Endodermal cell (in vitro differentiated cells): ENCODE measurements around the gene SHISA9. TPM values are rescaled to one million over a fixed set of nuclear protein-coding genes. Genes with fewer than 3 reads are reported as not detected.

Experiments
- DNase-seq: peaks from one replicate; pipeline ENCODE4 v3.0.0-alpha.2; 2017
- H3K27ac ChIP-seq: 2 replicates; pipeline ENCODE4 v1.5.1; 2013; ENCODE audit warnings: mild to moderate bottlenecking, low read depth, low read length, moderate library complexity
- H3K27me3 ChIP-seq: 2 replicates; pipeline ENCODE4 v1.6.1; 2013; ENCODE audit warnings: mild to moderate bottlenecking, low read length, moderate library complexity; ENCODE audit not compliant: insufficient read depth, control insufficient read depth, poor library complexity, severe bottlenecking
- H3K36me3 ChIP-seq: 2 replicates; pipeline ENCODE4 v1.7.0; 2013; ENCODE audit warnings: mild to moderate bottlenecking, low read length, moderate library complexity; ENCODE audit not compliant: control insufficient read depth, insufficient read depth
- H3K4me1 ChIP-seq: one replicate; pipeline ENCODE4 v1.7.0; 2013; ENCODE audit warnings: low read length; ENCODE audit not compliant: control insufficient read depth, insufficient read depth
- H3K4me3 ChIP-seq: 2 replicates; pipeline ENCODE4 v1.5.1; 2013; ENCODE audit warnings: mild to moderate bottlenecking, low read length, moderate library complexity
- H3K9ac ChIP-seq: 2 replicates; pipeline ENCODE4 v1.6.1; 2013; ENCODE audit warnings: mild to moderate bottlenecking, low read length, moderate library complexity; ENCODE audit not compliant: poor library complexity, severe bottlenecking; ENCODE audit errors: extremely low read depth
- H3K9me3 ChIP-seq: 2 replicates; pipeline ENCODE4 v1.6.1; 2013; ENCODE audit warnings: mild to moderate bottlenecking, low read length, moderate library complexity; ENCODE audit not compliant: control insufficient read depth
- H3K27ac Mint-ChIP-seq: 2 replicates; pipeline ENCODE4 v1.8.0; 2020; ENCODE audit warnings: mixed read lengths
- H3K27me3 Mint-ChIP-seq: 2 replicates; pipeline ENCODE4 v1.8.0; 2021; ENCODE audit warnings: mild to moderate bottlenecking, mixed read lengths; ENCODE audit not compliant: insufficient read depth
- H3K36me3 Mint-ChIP-seq: 2 replicates; pipeline ENCODE4 v1.8.0; 2020; ENCODE audit warnings: low read depth, mixed read lengths
- H3K4me1 Mint-ChIP-seq: 2 replicates; pipeline ENCODE4 v1.8.0; 2020; ENCODE audit warnings: mixed read lengths
- H3K4me3 Mint-ChIP-seq: 2 replicates; pipeline ENCODE4 v1.8.0; 2020; ENCODE audit warnings: mild to moderate bottlenecking, moderate library complexity, mixed read lengths
- H3K9me3 Mint-ChIP-seq: 2 replicates; pipeline ENCODE4 v1.8.0; 2020; ENCODE audit warnings: mild to moderate bottlenecking, mixed read lengths
- WGBS, 2 experiments: methylation state at CpG; one replicate each; pipeline versions ENCODE4 v1.1.5 to v1.1.7; 2013; ENCODE audit warnings: missing lambda C conversion rate in 2 of 2, mixed read lengths in 1 of 2; ENCODE audit not compliant: insufficient coverage in 1 of 2, insufficient read length in 1 of 2; 5-methylcytosine and 5-hydroxymethylcytosine counted together
- total RNA-seq, 2 donors: library from RNA; stranded (reverse); fragmentation: NEBNext Ultra II Directional in 1 of 2; extraction: Animal tissue kit (Norgen Biotek cat#: 25700) in 1 of 2; gene quantifications; 2 replicates in 1 of 2; 3 replicates in 1 of 2; pipeline ENCODE4 v1.2.1, GENCODE V29; 2021
- TF ChIP-seq, protein P1 (sequence below): fragments of 200-600 bp; sonication (generic); conservative IDR thresholded peaks from 2 replicates; pipeline ENCODE4 v1.5.0; 2021; ENCODE audit warnings: antibody characterized with exemption, mild to moderate bottlenecking

The SHISA9 gene
- total RNA-seq, 2 donors from 2014 or later, result 5.2 to 27.8 TPM

GRCh38 chr16:13130586-13130985 lies 229.2 kb downstream of the SHISA9 start:
- no peaks in the 10 kb centered on the region for H3K27me3 ChIP-seq
- H3K9ac ChIP-seq, result no peak overlapping the region
- H3K4me3 ChIP-seq, result no peak overlapping the region
- Mint-ChIP-seq H3K27me3 (peaks cover 3% of the 10 kb centered on the region), H3K4me3 (no peak overlapping the region), H3K4me1 (peaks cover 13% of the 10 kb centered on the region), H3K36me3 (no peaks in the 10 kb centered on the region), H3K27ac (no peak overlapping the region), H3K9me3 (peaks cover 7% of the 10 kb centered on the region)
- WGBS, 2 experiments, result 88 to 100% methylated on average over 1 of the region's 1 CpG
- DNase-seq, result no peak
- peaks cover 5% of the 10 kb centered on the region for H3K36me3 ChIP-seq
- TF ChIP-seq, protein P1, sequence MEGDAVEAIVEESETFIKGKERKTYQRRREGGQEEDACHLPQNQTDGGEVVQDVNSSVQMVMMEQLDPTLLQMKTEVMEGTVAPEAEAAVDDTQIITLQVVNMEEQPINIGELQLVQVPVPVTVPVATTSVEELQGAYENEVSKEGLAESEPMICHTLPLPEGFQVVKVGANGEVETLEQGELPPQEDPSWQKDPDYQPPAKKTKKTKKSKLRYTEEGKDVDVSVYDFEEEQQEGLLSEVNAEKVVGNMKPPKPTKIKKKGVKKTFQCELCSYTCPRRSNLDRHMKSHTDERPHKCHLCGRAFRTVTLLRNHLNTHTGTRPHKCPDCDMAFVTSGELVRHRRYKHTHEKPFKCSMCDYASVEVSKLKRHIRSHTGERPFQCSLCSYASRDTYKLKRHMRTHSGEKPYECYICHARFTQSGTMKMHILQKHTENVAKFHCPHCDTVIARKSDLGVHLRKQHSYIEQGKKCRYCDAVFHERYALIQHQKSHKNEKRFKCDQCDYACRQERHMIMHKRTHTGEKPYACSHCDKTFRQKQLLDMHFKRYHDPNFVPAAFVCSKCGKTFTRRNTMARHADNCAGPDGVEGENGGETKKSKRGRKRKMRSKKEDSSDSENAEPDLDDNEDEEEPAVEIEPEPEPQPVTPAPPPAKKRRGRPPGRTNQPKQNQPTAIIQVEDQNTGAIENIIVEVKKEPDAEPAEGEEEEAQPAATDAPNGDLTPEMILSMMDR, result no peak
- peaks cover 11% of the 10 kb centered on the region for H3K9me3 ChIP-seq
- peaks cover 5% of the 10 kb centered on the region for H3K4me1 ChIP-seq
- H3K27ac ChIP-seq, result no peak overlapping the region

GRCh38 chr16:13134836-13135235 lies 233.4 kb downstream of the SHISA9 start:
- H3K4me3 ChIP-seq, result no peak overlapping the region
- TF ChIP-seq, protein P1, result no peak
- H3K4me3 Mint-ChIP-seq, result no peak overlapping the region
- H3K36me3 ChIP-seq, result peaks cover 5% of the 10 kb centered on the region
- no peak overlapping the region for H3K27ac ChIP-seq
- no peaks in the 10 kb centered on the region for H3K36me3 Mint-ChIP-seq
- peaks cover 7% of the 10 kb centered on the region for H3K9me3 Mint-ChIP-seq
- H3K27me3 ChIP-seq, result no peaks in the 10 kb centered on the region
- no peak overlapping the region for H3K9ac ChIP-seq
- H3K4me1 Mint-ChIP-seq, result peaks cover 13% of the 10 kb centered on the region
- WGBS, 2 experiments, result 89 to 91% methylated on average over 1 of the region's 1 CpG
- DNase-seq, result no peak
- no peaks in the 10 kb centered on the region for H3K27me3 Mint-ChIP-seq
- peaks cover 5% of the 10 kb centered on the region for H3K4me1 ChIP-seq
- peaks cover 10% of the 10 kb centered on the region for H3K9me3 ChIP-seq
- no peak overlapping the region for H3K27ac Mint-ChIP-seq

DNA sequence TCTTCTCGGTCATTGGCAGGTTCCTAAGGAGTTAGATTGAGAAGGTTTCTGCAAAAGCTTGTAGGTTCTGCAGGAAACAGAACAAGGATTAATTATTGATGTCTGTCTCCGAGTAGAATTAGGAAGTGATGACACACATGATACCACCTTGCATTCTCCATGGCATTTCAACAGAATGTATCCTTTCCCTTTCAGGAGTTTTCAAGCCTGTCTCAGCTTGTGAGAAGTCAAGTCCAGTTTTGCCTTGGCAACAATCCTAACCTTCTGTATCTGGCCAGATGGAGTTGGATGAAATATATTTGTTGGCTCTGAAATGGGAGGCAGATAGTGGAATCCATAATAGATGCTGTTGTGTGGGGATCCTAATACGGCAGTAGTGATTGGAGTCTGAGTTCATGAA lies 235.5 kb downstream of the SHISA9 start:
- Mint-ChIP-seq H3K36me3 (no peaks in the 10 kb centered on the region), H3K27me3 (no peaks in the 10 kb centered on the region), H3K27ac (no peak overlapping the region), H3K4me3 (no peak overlapping the region), H3K4me1 (peaks cover 6% of the 10 kb centered on the region), H3K9me3 (peaks cover 7% of the 10 kb centered on the region)
- no peak overlapping the region for H3K4me3 ChIP-seq
- no peaks in the 10 kb centered on the region for H3K27me3 ChIP-seq
- WGBS, 2 experiments, result 30 to 60% methylated on average over 2 to 3 of the region's 3 CpGs
- peaks cover 5% of the 10 kb centered on the region for H3K36me3 ChIP-seq
- TF ChIP-seq, protein P1, result no peak
- peaks cover 10% of the 10 kb centered on the region for H3K9me3 ChIP-seq
- H3K9ac ChIP-seq, result no peak overlapping the region
- H3K4me1 ChIP-seq, result peaks cover 3% of the 10 kb centered on the region
- no peak overlapping the region for H3K27ac ChIP-seq
- DNase-seq, result no peak
